Measurements from ENCODE around the gene APLP1.
"Not testable (repeated sequence)": the region's sequence is repeated elsewhere in the genome, so short reads cannot be mapped to it uniquely, and the experiment has no call there.

Gene APLP1

DNA sequence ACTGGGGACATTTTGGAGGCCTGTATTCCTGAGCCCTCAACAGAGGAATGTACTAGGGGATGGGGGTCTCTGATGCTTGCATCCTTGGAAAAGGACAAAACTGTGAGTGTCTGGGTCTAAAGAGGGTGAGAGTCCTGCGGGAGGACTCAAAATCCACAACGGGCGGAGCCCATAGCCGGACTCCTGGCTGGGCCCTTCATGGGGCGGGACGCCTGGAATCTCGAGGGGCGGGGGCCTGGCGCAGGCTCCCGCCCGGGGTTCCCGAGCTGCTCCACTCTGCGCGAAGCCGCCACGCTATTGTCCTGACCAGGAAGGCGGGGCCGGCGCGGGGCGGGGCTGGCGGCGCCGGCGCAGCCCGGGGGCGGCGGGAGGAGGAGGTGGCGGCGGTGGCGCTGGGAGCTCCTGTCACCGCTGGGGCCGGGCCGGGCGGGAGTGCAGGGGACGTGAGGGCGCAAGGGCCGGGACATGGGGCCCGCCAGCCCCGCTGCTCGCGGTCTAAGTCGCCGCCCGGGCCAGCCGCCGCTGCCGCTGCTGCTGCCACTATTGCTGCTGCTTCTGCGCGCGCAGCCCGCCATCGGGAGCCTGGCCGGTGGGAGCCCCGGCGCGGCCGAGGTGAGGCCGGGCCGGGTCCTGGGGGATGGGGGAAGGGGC lies at the start of gene APLP1:
Gene APLP1 (plus strand): TSS at position 403 of the 651 bp plus-strand sequence. CDS start 63 bp downstream, at position 466.
- Mint-ChIP-seq H3K4me1 (peaks cover 16% of the 10 kb centered on the region), H3K9me3 (no peaks in the 10 kb centered on the region), H3K27me3 (peaks cover 42% of the 10 kb centered on the region), H3K4me3 (peak within 1 kb of the TSS; percentile 61), H3K36me3 (ENCODE audit: low read depth) (no peaks in the 10 kb centered on the region), H3K27ac (no peak within 1 kb of the TSS)
- peak; percentile 58 for ATAC-seq
- peak; percentile 77 for DNase-seq

DNA sequence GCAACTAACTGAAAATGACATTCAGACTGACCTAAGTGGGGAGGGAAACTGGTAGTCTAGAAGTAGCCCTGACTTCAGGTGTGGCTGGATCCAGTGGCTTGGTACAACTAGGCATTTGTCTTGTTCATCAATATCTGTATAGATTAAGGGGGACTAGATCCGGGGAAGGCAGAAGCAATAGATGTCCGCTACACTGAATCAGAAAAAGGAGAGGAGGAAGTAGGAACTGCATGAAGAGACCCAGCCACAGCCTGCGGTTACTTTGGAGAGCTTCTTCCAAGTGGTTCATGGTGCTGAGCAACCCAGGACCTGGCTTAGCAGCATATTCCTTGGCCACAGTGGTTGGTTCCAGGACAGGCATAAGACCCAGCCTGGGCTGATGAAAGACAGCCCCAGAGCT lies 45.8 kb upstream of the APLP1 start:
- Mint-ChIP-seq H3K36me3 (ENCODE audit: low read depth) (no peaks in the 10 kb centered on the region), H3K27me3 (peaks cover 33% of the 10 kb centered on the region), H3K4me3 (no peak overlapping the region), H3K9me3 (no peaks in the 10 kb centered on the region), H3K4me1 (peaks cover 2% of the 10 kb centered on the region), H3K27ac (no peak overlapping the region)
- no peak for DNase-seq
- ATAC-seq = no peak

DNA sequence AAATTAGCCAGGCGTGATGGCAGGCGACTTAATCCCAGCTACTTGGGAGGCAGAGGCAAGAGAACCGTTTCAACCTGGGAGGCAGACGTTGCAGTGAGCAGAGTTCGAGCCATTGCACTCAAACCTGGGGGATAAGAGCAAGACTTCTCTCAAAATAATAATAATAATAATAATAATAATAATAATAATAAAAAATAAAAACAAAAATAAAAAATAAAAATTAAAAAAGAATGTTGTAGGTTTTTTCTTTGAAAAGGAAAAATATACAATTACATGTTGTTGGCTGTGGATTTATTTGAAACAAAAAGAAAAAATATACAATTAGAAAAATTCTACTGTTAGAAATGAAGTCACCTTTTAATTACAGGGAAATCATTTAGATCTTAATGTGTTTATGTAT lies 44.2 kb upstream of the APLP1 start:
- Mint-ChIP-seq H3K27me3 (peaks cover 27% of the 10 kb centered on the region), H3K9me3 (no peaks in the 10 kb centered on the region), H3K36me3 (ENCODE audit: low read depth) (no peaks in the 10 kb centered on the region), H3K27ac (no peak overlapping the region), H3K4me1 (peaks cover 2% of the 10 kb centered on the region), H3K4me3 (no peak overlapping the region)
- DNase-seq (no peak), ATAC-seq (no peak)

DNA sequence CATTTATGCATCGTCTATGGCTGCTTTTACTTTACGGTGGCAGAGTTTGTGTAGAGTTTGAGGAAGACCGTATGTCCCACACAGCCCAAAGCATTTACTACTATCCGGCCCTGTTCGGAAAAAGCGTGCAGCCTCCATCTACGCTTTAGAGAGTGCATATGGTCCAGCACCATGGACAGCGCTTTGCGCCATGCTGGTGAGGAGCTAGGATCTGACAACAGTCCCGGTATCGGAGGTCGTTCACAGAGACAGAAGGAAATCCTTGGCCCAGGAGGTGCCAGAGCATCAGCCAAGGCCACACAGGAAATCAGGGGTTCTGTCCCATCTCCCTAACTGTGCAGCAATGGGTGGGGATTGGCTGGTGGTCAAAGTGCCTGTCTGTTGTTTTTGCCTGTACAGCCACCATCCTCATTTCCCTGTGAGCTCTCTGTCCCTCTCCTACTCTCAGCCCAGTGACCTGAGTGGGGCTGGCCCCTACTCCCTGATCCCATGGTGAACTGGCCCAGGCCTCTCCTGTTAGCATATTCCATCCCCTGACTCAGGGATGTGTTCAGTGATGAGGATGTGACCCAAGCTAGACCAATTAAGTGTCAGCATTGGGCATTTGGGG lies 39.6 kb upstream of the APLP1 start:
- DNase-seq (peak; percentile 56), ATAC-seq (no peak)
- Mint-ChIP-seq H3K27ac (no peak overlapping the region), H3K36me3 (ENCODE audit: low read depth) (no peaks in the 10 kb centered on the region), H3K27me3 (peaks cover 33% of the 10 kb centered on the region), H3K9me3 (no peaks in the 10 kb centered on the region), H3K4me3 (no peak overlapping the region), H3K4me1 (no peaks in the 10 kb centered on the region)

DNA sequence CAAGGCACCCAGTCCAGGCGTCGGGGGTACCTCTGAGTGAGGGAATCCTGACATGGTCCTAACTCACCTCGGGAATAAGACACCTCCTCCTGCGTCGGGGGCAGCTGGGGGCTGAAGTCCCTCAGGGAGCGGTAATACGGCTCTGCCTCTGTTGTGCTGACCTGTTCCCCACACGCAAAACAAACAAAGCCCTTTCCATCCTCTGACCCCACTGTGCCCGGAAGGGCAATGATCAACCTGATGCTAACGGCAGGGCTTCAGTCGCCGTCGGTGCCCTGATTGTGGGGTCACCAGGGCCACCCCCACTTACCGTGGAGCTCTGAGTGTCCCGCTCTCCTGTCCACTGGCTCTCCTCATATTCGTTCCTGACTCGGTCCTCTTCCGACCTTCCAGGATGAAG lies 37.4 kb upstream of the APLP1 start:
- Mint-ChIP-seq H3K4me3 (no peak overlapping the region), H3K27me3 (peaks cover 28% of the 10 kb centered on the region), H3K9me3 (no peaks in the 10 kb centered on the region), H3K27ac (no peak overlapping the region), H3K36me3 (ENCODE audit: low read depth) (no peaks in the 10 kb centered on the region), H3K4me1 (no peaks in the 10 kb centered on the region)
- ATAC-seq (no peak), DNase-seq (no peak)

DNA sequence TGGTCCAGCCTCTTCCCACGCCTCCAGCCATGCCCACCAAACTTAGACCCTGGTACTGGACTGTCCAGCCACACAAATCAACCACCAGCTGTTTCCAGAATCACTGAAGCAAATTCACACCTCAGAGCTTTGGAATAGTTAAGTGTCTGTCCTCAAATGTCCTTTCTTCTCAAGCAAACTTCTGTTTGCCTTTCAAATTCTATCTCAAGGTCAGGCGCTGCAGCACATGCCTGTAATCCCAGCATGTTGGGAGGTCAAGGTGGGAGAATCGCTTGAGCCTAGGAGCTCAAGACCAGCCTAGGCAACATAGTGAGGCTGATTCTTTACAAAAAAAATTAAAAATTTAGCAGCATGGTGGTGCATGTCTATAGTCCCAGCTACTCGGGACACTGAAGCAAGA lies 36.3 kb upstream of the APLP1 start:
- Mint-ChIP-seq H3K9me3 (no peaks in the 10 kb centered on the region), H3K27me3 (peaks cover 30% of the 10 kb centered on the region), H3K36me3 (ENCODE audit: low read depth) (no peaks in the 10 kb centered on the region), H3K4me1 (no peaks in the 10 kb centered on the region), H3K4me3 (no peak overlapping the region), H3K27ac (no peak overlapping the region)
- DNase-seq (no peak), ATAC-seq (no peak)

DNA sequence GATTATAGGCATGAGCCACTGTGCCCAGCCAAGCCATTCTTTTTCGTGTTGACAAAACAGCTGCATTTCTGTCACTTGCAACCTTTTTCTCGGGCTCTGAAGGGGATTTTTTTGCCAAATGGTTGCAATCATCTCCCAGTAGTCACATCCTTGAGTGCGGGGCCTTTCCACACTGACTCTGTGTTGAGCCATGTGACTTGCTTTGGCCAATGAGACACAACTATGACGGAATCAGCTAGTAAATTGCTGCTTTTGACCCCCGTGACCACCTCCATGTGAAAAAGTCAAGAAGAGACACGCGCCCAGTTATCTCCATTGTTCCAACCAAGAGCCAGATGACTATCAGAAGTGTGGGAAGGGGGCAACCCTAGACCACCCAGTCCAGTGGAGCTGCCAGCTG lies 34.4 kb upstream of the APLP1 start:
- H3K4me3 Mint-ChIP-seq = no peak overlapping the region
- ATAC-seq = no peak
- H3K4me1 Mint-ChIP-seq = no peaks in the 10 kb centered on the region
- no peak overlapping the region for H3K27ac Mint-ChIP-seq
- H3K9me3 Mint-ChIP-seq = peaks cover 3% of the 10 kb centered on the region
- no peaks in the 10 kb centered on the region for H3K36me3 Mint-ChIP-seq (ENCODE audit: low read depth)
- no peak for DNase-seq
- H3K27me3 Mint-ChIP-seq = peaks cover 27% of the 10 kb centered on the region

DNA sequence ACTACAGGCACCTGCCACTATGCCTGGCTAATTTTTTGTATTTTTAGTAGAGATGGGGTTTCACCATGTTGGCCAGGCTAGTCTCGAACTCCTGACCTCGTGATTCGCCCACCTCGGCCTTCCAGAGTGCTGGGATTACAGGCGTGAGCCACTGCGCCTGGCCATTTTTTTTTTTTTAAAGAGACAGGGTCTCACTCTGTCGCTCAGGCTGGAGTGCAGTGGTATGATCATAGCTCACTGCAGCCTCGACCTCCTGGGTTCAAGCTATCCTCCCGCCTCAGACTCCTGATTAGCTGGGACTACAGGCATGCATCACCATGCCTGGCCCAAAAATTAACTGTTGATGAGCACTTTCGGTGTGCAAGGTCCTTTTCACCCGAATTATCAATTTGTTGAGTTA lies 32.3 kb upstream of the APLP1 start:
- H3K4me3 Mint-ChIP-seq; DNase-seq; ATAC-seq; H3K9me3 Mint-ChIP-seq; H3K4me1 Mint-ChIP-seq; H3K27ac Mint-ChIP-seq; H3K36me3 Mint-ChIP-seq (ENCODE audit: low read depth): not testable (repeated sequence)
- peaks cover 25% of the 10 kb centered on the region for H3K27me3 Mint-ChIP-seq

DNA sequence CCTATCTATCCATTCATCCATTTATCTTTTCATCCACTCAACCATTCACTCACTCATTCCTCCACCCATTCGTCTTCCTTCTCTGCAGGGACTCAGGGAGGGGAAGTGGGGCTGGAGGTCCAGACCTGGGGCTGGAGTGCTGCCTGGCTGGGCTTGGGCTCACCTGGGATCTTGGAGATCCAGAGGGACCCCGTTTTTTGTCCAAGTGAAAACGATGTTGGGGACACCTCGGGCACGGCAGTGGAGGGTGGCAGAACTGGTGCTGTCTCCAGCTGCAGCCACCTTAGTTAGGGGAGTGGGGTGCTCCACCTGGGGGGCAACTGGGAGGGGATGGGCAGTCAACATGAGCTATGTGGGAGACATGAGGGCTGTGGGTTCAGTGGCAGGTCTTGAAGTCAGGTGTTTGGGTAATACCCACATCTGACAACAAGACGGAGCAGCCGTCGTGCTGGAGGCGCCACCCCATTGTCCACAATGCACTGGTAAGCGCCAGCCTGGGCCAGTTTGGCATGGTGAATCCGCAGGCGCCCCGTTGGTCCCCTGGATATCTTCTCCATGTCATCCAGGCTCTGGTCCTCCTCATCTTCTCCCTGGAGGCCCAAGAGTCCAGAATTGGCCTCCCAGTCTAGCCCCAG lies 26.3 kb upstream of the APLP1 start:
- ATAC-seq (no peak), DNase-seq (no peak)
- Mint-ChIP-seq H3K4me3 (no peak overlapping the region), H3K9me3 (peaks cover 4% of the 10 kb centered on the region), H3K36me3 (ENCODE audit: low read depth) (peaks cover 1% of the 10 kb centered on the region), H3K27ac (no peak overlapping the region), H3K4me1 (peaks cover 18% of the 10 kb centered on the region), H3K27me3 (peaks cover 53% of the 10 kb centered on the region)

DNA sequence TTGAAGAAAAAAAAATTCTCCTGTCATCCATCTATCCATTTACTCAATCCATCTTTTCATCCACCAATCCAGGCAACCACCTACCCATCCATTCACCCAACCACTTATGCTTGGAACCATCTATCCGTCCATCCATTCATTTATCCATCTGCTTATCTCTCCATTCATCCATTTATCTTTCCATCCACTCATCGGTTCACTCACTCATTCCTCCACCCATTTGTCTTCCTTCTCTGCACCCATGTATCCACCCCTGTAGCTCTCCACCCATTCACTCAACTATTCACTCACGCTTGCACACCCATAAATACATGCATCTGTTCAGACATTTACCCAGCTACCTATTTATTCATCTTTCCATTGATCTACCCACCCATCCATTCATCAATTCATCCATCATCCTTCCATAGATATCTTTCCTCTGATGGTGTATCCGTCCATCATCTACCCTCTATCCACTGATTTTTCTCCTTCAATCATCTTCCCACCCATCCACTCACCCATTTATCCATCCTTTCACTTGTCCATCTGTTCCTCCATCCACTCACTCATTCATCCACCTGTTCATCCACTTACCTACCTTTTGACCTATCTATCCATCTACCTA lies 25.6 kb upstream of the APLP1 start:
- DNase-seq = no peak
- ATAC-seq = no peak
- H3K9me3 Mint-ChIP-seq = peaks cover 4% of the 10 kb centered on the region
- H3K27me3 Mint-ChIP-seq = peaks cover 57% of the 10 kb centered on the region
- H3K27ac Mint-ChIP-seq = no peak overlapping the region
- no peak overlapping the region for H3K4me3 Mint-ChIP-seq
- H3K36me3 Mint-ChIP-seq (ENCODE audit: low read depth) = peaks cover 1% of the 10 kb centered on the region
- peaks cover 18% of the 10 kb centered on the region for H3K4me1 Mint-ChIP-seq

DNA sequence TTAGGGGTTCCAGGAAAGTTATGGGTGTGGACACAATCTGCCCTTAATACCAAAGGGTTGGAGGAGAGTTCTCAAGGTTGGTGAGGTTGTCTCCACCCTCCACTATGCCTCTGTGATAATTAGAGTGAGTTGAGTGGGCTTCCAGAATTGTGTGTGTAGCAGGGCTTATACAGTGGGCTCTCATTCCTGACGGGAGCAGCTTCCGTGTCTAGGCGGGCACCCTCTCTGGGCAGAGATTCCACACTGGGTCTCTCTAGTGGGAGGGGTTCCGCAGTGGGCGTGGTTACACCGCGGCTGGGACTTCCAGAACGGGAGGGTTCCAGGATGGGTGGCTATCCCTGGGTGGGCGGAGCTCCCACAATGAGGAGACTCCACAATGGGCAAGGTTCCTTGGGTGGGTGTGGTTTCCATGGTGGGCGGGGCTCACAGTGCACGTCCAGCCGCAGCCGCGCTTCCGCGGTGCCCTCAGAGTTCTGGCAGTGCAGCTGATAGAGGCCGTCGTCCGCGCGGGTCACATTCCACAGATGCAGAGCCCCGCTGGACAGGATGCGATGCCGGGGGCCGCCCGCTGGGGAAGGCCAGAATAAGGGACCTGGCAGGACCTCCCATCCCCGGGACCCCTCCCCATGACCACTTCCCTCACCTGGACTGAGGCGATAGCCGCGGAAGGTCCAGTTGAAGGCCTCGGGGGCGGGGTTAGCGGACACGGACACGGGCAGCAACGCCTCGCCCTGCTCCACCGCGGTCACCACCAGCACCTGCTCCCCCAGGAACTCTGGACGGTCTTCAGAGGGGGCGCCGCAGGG lies 24.5 kb upstream of the APLP1 start:
- Mint-ChIP-seq H3K4me3 (no peak overlapping the region), H3K27me3 (peaks cover 60% of the 10 kb centered on the region)

DNA sequence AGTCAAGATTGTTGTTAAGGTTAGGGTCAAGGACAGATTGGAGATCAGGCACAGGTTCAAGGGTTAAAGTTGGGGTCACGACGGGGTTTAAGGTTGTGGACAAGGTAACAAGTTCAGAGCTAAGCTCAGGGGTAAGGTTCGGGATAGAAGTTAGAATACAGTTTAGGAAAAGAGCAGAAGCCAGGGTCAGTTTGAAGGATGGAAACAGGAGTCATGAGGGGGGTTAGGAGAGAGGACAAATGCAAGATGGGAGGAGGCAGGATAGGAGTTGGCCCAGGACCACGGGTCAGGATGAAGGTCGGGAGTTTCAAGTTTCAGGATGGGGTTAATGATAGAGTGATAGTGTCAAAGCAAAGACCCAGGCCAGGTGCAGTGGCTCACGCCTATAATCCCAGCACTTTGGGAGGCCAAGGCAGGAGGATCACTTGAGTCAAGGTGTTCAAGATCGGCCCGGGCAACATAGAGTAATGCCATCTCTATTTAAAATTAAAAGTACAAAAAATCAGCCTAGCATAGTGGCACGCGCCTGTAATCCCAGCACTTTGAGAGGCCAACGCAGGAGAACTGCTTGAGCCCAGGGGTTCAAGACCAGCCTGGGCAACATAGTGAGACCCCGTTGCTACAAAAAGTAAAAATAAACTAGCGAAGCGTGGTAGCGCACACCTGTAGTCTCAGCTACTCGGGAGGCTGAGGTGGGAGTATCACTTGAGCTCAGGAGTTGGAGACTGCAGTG lies 23.7 kb upstream of the APLP1 start:
- H3K27ac Mint-ChIP-seq = no peak overlapping the region
- H3K9me3 Mint-ChIP-seq = no peaks in the 10 kb centered on the region
- H3K4me1 Mint-ChIP-seq = peaks cover 18% of the 10 kb centered on the region
- H3K27me3 Mint-ChIP-seq = peaks cover 63% of the 10 kb centered on the region
- H3K4me3 Mint-ChIP-seq = peak overlapping the region; percentile 70
- DNase-seq (no peak), ATAC-seq (no peak)
- H3K36me3 Mint-ChIP-seq (ENCODE audit: low read depth) = peaks cover 1% of the 10 kb centered on the region

More for the DNA sequence above, 24.5 kb upstream of the APLP1 start:
- ATAC-seq = no peak
- H3K27ac Mint-ChIP-seq = no peak overlapping the region
- peak; percentile 21 for DNase-seq
- H3K9me3 Mint-ChIP-seq = peaks cover 2% of the 10 kb centered on the region
- H3K4me1 Mint-ChIP-seq = peaks cover 18% of the 10 kb centered on the region
- peaks cover 1% of the 10 kb centered on the region for H3K36me3 Mint-ChIP-seq (ENCODE audit: low read depth)

DNA sequence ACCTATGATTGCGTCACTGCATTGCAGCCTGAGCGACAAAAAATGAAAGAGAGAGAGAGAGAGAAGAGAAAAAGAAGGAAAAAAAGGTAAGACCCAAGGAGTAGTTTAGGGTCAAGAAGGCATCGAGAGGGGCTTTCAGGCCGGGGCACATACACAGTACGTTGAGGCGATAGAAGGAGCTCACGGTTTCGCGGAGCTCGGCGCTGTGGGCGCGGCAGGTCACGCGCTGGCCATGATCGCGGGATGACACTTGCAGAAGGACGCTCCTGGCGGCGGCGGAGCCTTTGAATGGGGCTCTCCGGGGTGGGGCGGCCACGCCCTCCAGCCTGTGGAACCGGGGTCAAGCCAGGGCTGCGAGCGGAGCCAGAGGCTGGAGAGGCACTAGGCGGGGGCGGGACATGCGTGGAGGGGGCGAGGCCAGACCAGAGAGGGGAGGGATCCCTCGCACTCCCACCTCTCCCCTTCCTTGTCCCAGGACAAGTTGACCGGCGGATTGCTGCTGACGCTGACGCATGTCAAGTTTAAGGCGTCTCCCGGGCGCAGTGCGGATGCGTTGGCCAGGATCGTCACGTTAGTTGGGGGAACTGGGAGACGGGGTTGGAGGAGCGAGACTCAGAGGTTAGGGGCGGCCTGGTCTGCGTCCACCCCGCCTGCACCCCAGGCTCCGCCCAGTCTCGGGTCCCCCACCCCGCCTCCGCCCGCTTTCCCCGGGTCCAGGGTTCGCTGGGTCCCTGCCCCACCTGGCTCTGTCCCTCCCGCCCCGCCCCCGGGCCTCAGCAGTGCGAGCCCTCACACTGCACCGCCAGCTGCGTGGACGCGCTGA lies 22.9 kb upstream of the APLP1 start:
- ATAC-seq (peak; percentile 11), DNase-seq (peak; percentile 20)
- Mint-ChIP-seq H3K4me1 (peaks cover 18% of the 10 kb centered on the region), H3K27ac (no peak overlapping the region), H3K36me3 (ENCODE audit: low read depth) (peaks cover 1% of the 10 kb centered on the region), H3K4me3 (peak overlapping the region; percentile 70), H3K9me3 (no peaks in the 10 kb centered on the region), H3K27me3 (peaks cover 62% of the 10 kb centered on the region)
